ENCODE data around the gene MDC1.
"Not testable (repeated sequence)": the region's sequence is repeated elsewhere in the genome, so short reads cannot be mapped to it uniquely, and the experiment has no call there.

MDC1 gene, protein sequence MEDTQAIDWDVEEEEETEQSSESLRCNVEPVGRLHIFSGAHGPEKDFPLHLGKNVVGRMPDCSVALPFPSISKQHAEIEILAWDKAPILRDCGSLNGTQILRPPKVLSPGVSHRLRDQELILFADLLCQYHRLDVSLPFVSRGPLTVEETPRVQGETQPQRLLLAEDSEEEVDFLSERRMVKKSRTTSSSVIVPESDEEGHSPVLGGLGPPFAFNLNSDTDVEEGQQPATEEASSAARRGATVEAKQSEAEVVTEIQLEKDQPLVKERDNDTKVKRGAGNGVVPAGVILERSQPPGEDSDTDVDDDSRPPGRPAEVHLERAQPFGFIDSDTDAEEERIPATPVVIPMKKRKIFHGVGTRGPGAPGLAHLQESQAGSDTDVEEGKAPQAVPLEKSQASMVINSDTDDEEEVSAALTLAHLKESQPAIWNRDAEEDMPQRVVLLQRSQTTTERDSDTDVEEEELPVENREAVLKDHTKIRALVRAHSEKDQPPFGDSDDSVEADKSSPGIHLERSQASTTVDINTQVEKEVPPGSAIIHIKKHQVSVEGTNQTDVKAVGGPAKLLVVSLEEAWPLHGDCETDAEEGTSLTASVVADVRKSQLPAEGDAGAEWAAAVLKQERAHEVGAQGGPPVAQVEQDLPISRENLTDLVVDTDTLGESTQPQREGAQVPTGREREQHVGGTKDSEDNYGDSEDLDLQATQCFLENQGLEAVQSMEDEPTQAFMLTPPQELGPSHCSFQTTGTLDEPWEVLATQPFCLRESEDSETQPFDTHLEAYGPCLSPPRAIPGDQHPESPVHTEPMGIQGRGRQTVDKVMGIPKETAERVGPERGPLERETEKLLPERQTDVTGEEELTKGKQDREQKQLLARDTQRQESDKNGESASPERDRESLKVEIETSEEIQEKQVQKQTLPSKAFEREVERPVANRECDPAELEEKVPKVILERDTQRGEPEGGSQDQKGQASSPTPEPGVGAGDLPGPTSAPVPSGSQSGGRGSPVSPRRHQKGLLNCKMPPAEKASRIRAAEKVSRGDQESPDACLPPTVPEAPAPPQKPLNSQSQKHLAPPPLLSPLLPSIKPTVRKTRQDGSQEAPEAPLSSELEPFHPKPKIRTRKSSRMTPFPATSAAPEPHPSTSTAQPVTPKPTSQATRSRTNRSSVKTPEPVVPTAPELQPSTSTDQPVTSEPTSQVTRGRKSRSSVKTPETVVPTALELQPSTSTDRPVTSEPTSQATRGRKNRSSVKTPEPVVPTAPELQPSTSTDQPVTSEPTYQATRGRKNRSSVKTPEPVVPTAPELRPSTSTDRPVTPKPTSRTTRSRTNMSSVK (N-terminal part only)
- total RNA-seq = 2.7 to 32.3 (median 8.4) reads per million in 18 experiments

DNA sequence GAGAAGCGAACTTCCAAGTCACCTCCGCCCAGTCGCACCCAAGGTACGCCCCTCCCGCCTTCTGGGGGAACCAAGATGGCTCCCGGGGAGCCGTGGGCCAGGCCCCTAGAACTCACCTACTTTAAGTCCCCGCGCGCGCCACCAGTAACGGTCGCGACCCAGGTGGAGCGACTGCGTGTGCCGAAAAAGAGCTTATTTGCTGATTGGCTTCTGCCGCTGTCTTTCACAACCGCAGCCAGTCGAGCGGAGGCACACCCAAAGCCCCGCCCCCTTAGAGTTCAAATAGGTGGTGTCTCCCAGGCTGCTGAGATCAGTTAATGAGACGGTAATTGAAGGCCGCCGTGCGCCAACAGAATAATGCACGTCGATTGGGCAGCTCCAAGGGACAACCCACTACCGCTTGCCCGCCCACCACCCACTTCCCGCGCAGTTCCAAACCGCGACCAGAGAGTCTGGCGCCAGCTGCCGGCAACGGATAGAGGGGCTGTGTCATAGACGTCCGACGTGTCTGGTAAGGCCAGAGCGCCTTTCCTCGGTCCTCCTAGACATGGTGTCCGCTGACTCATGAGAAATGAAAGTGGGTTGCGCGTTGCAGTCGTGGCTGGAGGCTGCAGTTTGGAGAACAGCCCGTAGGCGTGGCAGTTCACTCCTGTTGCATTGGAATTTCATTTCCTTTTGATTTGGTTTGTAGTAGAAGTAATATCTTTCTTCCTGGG, at the start of gene MDC1:
MDC1 (minus strand) TSS at position 153 of the 716 bp plus-strand sequence. CDS start 2,106 bp downstream, outside the sequence.
- DNase-seq = peak; percentile 100

DNA sequence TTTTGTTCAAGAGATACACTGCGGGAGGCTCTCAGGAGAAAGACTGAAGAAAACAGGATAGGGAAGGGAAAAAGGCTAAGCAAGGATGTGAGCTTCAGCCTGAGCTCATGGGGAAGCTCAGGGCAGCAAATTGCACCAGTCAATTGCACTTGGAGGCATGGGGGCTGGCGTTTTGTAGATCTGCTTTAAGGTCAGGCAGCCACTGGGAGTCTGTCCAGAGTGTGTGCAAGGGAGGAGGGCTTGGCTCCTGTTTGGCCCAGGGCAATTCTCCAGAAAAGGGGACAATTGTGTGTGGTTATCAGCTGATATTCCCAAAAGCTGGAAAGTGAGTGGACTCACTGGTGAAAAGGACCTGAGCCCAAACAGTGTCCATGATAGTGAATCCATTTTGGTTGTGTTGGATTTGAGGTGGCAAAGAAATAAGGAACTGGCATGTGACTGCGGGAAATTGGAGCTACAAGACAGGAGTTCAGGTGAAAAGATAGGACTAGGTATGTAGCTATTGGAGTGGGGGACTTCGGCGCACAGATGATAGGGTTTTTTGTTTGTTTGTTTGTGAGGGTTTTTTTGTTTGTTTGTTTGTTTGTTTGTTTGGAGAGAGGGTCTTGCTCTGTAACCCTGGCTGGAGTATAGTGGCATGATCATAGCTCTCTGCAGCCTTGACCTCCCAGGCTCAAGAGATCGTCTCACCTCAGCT, 49.5 kb upstream of the MDC1 start:
- DNase-seq = peak in 1 of 2 donors; percentile 51

DNA sequence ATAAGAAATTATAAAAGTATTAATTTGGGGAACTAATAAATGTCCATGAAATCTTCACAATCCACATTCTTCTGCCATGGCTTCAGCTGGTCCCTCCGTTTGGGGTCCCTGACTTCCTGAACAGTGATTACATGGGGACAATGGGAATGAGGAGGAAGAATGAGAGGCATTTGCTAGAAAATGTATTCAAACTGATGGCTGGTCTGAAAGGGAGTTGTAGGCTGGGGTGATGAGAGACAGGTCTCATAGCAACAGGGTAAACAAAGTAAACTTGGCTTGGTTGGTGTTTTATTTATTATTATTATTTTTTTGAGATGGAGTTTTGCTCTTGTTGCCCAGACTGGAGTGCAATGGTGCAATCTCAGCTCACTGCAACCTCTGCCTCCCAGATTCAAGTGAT, 48.4 kb upstream of the MDC1 start:
- not testable (repeated sequence) for DNase-seq

DNA sequence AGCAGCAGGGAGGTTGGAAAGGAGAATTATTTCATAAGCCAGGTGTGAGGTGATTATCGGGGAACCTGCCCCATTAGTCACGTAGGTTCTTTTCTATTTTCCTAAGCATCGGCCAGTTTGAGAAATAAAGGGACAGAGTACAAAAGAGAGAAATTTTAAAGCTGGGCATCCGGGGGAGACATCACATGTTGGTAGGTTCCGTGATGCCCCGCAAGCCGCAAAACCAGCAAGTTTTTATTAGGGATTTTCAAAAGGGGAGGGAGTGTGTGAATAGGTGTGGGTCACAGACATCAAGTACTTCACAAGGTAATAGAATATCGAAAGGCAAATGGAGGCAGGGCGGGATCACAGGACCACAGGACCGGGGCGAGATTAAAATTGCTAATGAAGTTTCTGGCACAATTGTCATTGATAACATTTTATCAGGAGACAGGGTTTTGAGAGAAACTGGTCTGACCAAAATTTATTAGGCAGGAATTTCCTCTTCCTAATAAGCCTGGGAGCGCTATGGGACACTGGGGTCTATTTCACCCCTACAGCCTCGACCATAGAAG, 47.5 kb upstream of the MDC1 start:
- DNase-seq = not testable (repeated sequence)

DNA sequence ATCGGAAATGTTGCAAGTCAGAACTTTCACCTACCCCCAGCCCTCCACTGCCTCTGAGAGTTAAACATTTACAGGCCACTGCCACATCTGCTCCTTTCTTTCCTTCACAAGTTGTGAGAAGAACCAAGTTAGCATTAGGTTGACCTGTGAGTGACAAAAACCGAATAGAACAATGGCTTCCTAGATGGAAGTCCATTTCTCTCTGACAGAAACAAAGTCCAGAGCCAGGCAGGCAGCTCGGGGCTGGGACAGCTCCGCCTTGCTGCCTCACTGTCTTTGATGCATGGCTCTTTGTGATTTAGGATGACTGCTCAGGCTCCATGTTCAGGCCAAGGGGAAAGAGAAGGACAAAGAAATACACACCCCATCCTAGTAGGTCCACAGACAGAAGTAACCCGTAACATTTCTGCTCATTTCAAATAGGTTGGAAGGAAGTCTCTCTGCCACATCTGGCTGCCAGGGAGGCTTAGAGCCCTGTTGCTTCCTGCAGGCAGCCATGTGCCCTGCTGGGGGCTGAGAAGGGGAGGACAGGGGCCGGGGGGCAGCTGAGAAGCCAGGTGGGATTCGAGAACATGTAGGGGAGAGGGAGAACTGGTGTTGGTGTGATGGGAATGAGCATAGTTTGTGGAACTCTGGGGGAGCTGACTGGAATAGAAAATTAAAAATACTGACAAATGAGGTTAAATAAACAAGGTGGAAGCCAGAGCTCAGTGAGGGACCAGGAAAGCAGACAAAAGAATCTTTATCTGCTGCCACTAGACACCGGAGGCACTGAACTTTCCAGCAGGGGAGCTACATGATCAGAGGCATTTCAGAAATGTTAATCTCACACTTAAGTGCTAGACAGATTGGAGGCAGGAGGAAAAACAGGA, 46.8 kb upstream of the MDC1 start:
- no peak for DNase-seq

DNA sequence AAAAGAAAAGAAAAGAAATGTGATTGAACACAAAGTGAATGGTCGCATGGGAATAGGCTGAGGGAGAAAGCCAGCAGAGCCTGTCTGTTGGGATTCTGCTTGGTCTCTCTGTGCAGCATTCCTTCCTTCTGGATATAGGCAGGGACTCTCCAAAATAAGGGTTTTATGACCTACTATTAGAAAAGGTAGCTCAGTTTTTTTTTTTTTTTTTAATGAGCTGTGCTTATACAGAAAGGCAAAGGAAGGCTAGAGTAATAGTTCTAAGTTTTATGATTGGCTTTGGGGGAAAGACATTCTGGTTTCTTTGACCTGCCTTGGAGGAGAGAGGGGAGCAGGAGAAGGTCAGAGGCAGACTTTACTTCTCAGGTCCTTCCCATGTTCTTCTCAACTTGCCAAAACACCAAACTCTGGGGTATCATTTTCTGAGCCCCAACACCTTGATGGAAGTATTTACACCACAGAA, 46.1 kb upstream of the MDC1 start:
- DNase-seq = no peak

DNA sequence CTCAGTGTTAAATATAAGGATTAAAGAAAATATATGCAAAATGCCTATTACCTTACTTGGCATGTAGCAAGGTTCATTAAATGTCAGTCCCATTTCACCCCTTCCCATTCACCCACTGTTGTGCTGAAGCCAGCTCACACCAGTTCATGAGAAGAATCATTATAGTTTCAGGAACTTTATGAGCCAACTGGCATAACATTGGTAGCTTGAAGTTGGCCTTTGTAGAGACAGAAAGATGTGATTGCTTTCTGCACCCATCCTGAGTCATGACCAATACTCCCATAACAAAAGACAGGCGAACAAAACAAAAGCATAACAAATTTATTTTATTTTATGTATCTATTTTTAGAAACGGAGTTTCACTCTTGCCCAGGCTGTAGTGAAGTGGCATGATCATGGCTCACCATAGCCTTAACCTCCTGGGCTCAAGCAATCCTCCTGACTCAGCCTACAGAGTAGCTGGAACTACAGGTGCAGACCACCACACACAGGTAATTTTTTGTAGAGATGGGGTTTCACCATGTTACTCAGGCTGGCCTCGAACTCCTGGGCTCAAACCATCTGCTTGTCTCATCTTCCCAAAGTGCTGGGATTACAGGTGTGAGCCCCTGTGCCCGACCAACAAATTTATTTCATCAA, 44.8 kb upstream of the MDC1 start:
- DNase-seq = no peak

DNA sequence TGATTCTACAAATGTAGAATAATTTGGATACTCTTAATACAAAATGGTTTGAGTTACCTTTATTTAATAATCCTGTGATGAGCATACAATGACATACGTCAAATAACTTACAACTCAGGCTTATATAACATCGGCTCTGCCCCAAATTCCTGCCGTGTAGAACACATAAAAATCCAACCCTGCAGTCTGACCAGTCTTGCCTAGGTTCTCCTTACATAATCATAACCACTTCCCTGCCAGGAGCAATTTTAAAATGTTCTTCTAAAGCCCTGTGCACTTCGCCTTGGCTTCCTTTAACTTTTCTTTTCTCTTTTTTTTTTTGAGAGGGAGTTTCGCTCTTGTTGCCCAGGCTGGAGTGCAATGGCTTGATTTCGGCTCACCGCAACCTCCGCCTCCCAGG, 43.5 kb upstream of the MDC1 start:
- peak; percentile 48 to 51 for DNase-seq

DNA sequence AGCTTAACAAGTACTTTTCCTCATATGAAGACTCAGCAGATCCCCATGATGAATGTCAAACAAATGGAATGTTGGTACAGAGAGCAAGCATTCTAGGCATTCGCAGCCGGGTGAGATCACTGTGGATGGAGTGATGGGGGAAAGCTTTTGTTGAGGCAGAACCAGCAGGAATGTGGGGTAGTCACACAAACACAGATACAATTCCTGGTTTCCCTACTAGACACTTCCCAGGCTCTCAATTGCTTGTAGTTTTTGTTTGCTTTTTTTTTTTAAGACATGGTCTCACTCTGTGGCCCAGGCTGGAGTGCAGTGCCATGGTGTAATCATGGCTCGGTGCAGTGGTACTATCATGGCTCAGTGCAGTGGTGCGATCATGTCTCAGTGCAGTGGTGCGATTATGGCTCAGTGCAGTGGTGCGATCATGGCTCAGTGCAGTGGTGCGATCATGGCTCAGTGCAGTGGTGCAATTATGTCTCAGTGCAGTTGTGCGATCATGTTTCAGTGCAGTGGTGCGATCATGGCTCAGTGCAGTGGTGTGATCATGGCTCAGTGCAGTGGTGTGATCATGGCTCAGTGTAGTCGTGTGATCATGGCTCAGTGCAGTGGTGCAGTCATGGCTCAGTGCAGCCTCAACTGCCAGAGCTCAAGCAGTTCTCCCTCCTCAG, 42.6 kb upstream of the MDC1 start:
- no peak for DNase-seq

DNA sequence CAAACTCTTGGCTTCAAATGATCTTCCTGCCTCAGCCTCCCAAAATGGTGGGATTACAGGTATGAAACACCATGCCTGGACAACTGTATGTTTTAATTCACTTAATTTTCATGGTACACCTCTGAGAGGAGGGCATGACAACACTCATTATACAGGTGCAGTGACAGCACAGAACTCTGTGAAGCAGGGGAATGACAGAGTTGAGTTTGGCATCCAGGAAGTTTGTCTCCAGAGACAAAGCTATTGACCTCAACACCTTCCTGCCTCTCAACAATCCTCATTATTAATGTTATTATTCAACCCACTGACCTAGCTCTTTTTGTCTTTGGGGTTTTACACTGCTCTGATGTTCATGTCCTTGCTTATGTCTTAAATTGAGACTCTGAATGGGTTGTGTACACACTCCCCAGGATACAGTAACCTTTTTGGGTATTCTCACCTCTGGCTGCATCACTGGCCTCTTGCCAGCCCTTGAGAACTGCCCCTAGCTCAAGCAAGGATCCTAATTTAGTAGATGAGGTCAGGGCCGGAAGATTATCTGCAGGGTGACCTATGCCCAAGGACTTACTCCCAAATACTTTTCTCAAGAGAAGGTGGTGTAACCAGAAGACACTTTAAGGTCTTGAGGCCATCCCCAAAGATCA, 40.3 kb upstream of the MDC1 start:
- DNase-seq = no peak

DNA sequence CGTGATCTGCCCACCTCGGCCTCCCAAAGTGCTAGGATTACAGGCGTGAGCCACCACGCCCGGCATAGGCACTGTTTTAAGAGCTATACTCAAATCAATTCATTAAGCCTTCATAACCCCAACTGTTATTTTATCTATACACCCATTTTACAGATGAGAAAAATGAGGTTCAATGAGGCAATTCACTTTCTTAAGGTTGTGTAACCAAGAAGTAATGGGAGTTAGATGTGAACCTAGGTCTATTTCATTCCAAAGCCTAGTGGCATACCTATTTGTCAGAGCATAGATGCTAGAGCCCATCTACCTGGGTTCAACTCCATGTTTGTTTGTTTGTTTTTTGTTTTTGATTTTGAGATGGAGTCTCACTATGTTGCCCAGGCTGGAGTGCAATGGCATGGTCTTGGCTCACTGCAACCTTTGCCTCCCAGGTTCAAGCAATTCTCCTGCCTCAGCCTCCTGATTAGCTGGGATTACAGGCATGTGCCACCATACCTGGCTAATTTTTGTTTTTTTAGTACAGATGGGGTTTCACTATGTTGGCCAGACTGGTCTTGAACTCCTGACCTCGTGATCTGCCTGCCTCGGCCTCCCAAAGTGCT, 39.4 kb upstream of the MDC1 start:
- not testable (repeated sequence) for DNase-seq

DNA sequence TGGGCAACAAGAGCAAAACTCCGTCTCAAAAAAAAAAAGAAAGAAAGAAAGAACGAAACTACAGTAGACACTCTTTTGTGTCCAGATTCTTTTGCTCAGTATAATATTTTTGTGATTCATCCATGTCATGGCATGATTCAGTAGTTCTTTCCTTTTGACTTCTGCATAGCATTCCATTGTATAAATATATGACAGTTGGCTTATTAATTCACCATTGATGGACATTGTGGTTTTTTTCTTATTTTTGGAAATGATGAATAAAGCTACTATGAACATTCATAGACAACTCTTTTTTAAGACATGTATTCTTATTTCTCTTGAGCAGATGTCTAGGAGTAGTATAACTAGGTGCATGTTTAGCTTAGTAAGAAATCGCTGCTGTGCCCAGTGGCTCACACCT, 37.5 kb upstream of the MDC1 start:
- no peak for DNase-seq

DNA sequence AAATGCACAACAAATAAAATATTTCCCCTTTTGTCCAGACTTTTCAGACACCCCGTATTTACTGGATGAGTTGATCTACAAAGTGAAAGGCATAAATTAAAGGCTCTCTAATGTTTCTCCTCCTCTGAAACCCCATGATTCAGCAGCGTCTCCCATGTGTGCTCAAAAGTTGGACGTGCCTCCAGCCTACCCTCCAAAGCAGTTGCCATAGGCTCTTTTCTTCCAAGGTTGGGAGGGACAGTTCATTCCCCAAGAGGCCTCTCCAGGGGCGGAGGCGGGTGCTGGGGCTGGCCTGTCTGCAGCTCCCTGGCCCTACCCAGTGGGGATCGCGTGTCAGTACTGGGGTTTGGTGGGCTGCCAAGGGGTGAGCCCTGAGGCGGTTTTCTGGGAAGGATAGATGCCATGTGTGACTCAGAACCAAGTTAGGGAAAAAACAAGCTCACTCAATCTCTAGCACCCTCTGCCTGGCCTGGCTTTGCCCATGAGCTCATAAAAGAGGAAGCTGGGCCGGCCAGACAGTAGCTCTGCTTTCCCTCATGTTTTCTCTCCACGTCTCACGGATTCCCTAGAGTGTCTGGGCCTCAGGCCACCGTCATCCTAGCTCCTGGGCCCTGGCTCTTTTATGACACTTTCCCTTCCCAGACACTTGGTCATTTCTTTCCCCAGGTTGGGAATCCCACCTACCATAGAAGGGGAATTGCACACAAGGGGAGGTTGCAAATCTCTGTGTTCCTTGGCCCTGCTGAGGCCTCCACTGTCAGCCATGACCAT, 35.3 kb upstream of the MDC1 start:
- peak; percentile 81 to 82 for DNase-seq

DNA sequence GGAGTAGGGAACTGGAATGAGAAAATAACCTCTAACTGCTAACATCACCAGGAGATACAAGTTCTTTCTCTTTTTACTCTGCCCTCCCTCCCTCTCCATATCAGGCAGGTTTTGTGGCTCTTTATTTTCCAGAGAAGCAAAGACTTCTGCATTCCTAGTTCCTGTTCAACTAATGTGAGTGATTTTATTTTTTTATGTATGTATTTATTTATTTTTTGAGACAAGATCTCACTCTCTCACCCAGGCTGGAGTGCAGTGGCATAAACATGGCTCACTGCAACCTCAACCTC, 33.2 kb upstream of the MDC1 start:
- DNase-seq = no peak

DNA sequence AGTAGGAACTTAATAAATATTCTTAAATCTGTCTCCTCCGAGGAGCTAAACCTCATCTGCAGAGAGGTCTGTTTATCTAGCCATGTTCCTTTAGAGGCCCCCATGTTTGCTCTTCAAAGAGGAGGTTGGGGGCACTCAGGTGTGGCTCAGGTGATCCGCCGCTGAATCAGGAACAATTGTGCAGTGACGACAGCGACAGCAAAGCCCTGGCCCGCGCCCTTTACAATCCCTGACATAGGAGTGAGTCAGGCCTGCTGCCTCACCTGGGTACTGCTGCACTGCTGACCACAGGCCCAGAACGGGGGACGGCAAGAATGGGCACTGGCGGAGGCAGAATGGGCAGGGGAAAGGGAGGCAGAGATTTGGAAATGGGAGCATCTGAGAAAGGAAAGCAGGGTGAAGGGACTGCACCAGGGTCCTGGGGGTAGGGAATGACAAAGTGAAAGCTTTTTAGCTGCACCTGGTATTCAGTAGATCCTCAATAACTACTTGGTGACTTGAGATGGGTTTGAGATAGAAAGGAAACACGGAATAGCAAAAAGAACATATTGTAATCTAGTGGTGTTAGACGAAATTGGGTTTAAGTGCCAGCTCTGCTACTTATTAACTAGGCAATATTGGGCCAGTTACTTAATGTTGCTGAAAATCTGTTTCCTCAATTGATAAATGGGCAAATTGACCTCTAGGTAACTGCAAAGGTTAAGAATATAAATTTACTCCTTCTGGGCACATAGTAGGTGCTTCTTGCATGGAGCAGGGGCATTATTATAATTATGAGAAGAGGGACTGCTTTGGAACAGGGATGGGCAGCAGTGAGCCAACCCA, 32.7 kb upstream of the MDC1 start:
- DNase-seq = no peak

DNA sequence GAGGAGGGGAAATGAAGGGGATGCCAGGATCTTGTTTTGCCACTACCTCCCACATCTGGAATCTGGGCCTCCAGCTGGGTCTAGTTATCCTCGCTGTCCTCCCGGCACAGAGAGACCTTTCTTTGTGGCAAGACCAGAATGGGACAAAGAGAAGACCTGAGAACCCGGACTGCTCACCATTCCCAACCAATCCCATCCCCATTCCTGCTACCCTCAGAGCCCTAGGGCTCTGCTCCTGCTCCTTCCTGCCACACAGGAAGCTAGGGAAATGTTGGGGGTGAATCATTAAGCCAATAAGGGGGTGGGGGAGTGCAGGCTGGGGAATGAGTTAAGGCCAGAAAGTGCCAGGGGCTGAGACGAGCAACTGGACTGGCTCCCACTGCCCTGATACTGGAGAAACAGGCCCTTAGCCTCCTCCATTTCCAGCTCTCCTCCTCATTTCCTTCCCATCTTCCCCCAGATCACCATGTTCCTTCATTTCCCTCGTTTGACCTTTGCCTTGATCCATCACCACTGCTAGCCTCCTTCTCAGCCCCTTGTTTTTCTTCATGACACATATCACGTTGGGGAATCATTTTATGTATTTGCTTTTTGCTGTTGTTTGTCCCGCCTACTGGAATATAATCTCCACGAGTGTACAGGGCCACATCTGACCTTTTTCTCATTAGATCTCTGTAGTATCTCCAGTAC, 31.9 kb upstream of the MDC1 start:
- DNase-seq = no peak
